IMR-90 (cell line): ENCODE measurements around the gene MFRP. TPM values are rescaled to one million over a fixed set of nuclear protein-coding genes. Genes with fewer than 3 reads are reported as not detected.

Experiments used
- ATAC-seq: fragments of 200-7000 bp; cut with Tn5 transposase; 2 replicates; pipeline ENCODE4 v1.9.1; 2020; ENCODE audit warnings: low read depth, mild to moderate bottlenecking, moderate library complexity
- BruUV-seq: library from RNA; stranded (reverse); fragments of 400-500 nt; replicated peaks from 2 replicates; lab custom pipeline; 2021; lab: Mats Ljungman, UMichigan
- CTCF ChIA-PET: fragments of 300-600 bp; formaldehyde crosslinking; extraction: SDS; loops from one replicate; lab custom pipeline; 2021; ENCODE audit warnings: antibody characterized with exemption; lab: Yijun Ruan, JAX
- POLR2A ChIA-PET: fragments of 300-600 bp; sonication (Branson Sonifier 250); formaldehyde crosslinking; loops from one replicate; lab custom pipeline; 2022; ENCODE audit warnings: antibody characterized with exemption; ENCODE audit not compliant: unreplicated experiment; lab: Charles Lee
- DNase-seq: peaks from one replicate; pipeline ENCODE4 v3.0.0; 2013
- H2AFZ ChIP-seq: replicated peaks from 2 replicates; pipeline ENCODE3; 2013; ENCODE audit warnings: low read length, mild to moderate bottlenecking; ENCODE audit not compliant: poor library complexity
- H2AK5ac ChIP-seq: 2 replicates; pipeline ENCODE4 v1.6.1; 2013; ENCODE audit warnings: low read depth, low read length, inconsistent platforms
- H2AK9ac ChIP-seq: replicated peaks from 2 replicates; pipeline ENCODE3; 2013; ENCODE audit warnings: mild to moderate bottlenecking, low read depth, low read length, moderate library complexity; ENCODE audit not compliant: poor library complexity
- H2BK120ac ChIP-seq: 2 replicates; pipeline ENCODE4 v1.6.1; 2013; ENCODE audit warnings: low read depth, low read length, inconsistent platforms
- H2BK15ac ChIP-seq: 3 replicates; pipeline ENCODE4 v1.6.1; 2013; ENCODE audit warnings: low read depth, low read length, inconsistent platforms
- H2BK20ac ChIP-seq: 2 replicates; pipeline ENCODE4 v1.6.1; 2013; ENCODE audit warnings: low read depth, mild to moderate bottlenecking, inconsistent platforms, low read length, moderate library complexity
- H2BK5ac ChIP-seq: 2 replicates; pipeline ENCODE4 v1.6.1; 2013; ENCODE audit warnings: mild to moderate bottlenecking, low read depth, low read length, inconsistent platforms; ENCODE audit not compliant: poor library complexity, severe bottlenecking
- H3K14ac ChIP-seq: replicated peaks from 2 replicates; pipeline ENCODE4 v1.6.1; 2013; ENCODE audit warnings: low read depth, low read length, inconsistent platforms
- H3K18ac ChIP-seq: 2 replicates; pipeline ENCODE4 v1.6.1; 2013; ENCODE audit warnings: low read depth, low read length, control low read depth
- H3K23ac ChIP-seq: 2 replicates; pipeline ENCODE4 v1.6.1; 2013; ENCODE audit warnings: low read depth, low read length, inconsistent platforms
- H3K27ac ChIP-seq: 2 replicates; pipeline ENCODE4 v1.5.1; 2013; ENCODE audit warnings: mild to moderate bottlenecking, control low read depth, low read length; ENCODE audit not compliant: insufficient read depth
- H3K27me3 ChIP-seq: 2 replicates; pipeline ENCODE4 v1.6.1; 2013; ENCODE audit warnings: low read length; ENCODE audit not compliant: control insufficient read depth, insufficient read depth
- H3K36me3 ChIP-seq: 2 replicates; pipeline ENCODE4 v1.6.1; 2013; ENCODE audit warnings: low read length, mixed read lengths; ENCODE audit not compliant: control insufficient read depth, insufficient read depth
- H3K4ac ChIP-seq: 2 replicates; pipeline ENCODE4 v1.6.1; 2013; ENCODE audit warnings: low read depth, low read length, inconsistent platforms
- H3K4me1 ChIP-seq: 2 replicates; pipeline ENCODE4 v1.6.1; 2013; ENCODE audit warnings: low read length, mixed read lengths; ENCODE audit not compliant: control insufficient read depth, insufficient read depth
- H3K4me2 ChIP-seq: 2 replicates; pipeline ENCODE4 v1.6.1; 2013; ENCODE audit warnings: low read depth, mild to moderate bottlenecking, control low read depth, low read length, moderate library complexity
- H3K4me3 ChIP-seq: 2 replicates; pipeline ENCODE4 v1.5.1; 2013; ENCODE audit warnings: low read depth, mild to moderate bottlenecking, control low read depth, low read length, moderate library complexity; ENCODE audit not compliant: insufficient read depth
- H3K56ac ChIP-seq: 2 replicates; pipeline ENCODE4 v1.6.1; 2013; ENCODE audit warnings: low read length, inconsistent platforms; ENCODE audit not compliant: insufficient read depth; ENCODE audit errors: extremely low read depth
- H3K79me1 ChIP-seq, 2 experiments: 2 replicates each; pipeline ENCODE4 v1.6.1; 2013; ENCODE audit warnings: low read length in 2 of 2, inconsistent platforms in 1 of 2, low read depth in 1 of 2
- H3K9ac ChIP-seq: 2 replicates; pipeline ENCODE4 v1.6.1; 2013; ENCODE audit warnings: low read depth, low read length, control low read depth
- H3K9me1 ChIP-seq: 2 replicates; pipeline ENCODE4 v1.6.1; 2013; ENCODE audit warnings: low read length, inconsistent platforms; ENCODE audit not compliant: insufficient read depth
- H3K9me3 ChIP-seq: 2 replicates; pipeline ENCODE4 v1.6.1; 2013; ENCODE audit warnings: low read length; ENCODE audit not compliant: control insufficient read depth, insufficient read depth
- H4K20me1 ChIP-seq: 2 replicates; pipeline ENCODE4 v1.6.1; 2013; ENCODE audit warnings: low read length, inconsistent platforms; ENCODE audit not compliant: insufficient read depth
- H4K5ac ChIP-seq: 2 replicates; pipeline ENCODE4 v1.6.1; 2013; ENCODE audit warnings: mild to moderate bottlenecking, low read depth, low read length, control low read depth
- H4K8ac ChIP-seq, 2 experiments: 2 replicates each; pipeline ENCODE4 v1.6.1; 2013; ENCODE audit warnings: low read depth in 2 of 2, low read length in 2 of 2, control low read depth in 1 of 2, inconsistent platforms in 1 of 2
- H4K91ac ChIP-seq: 2 replicates; pipeline ENCODE4 v1.6.1; 2013; ENCODE audit warnings: low read depth, low read length, inconsistent platforms; ENCODE audit not compliant: insufficient read depth
- CEBPB ChIP-seq: IDR thresholded peaks from 2 replicates; pipeline ENCODE4 v1.6.1; 2012; ENCODE audit warnings: low read depth, low read length, improper control_type of control experiment
- MAFK ChIP-seq: IDR thresholded peaks from 2 replicates; pipeline ENCODE4 v1.6.1; 2012; ENCODE audit warnings: low read depth, low read length, improper control_type of control experiment
- MAZ ChIP-seq: IDR thresholded peaks from 2 replicates; pipeline ENCODE4 v1.6.1; 2012; ENCODE audit warnings: low read depth, mild to moderate bottlenecking, low read length, improper control_type of control experiment, moderate library complexity, borderline replicate concordance
- NFE2L2 ChIP-seq: fragments of 150-350 bp; IDR thresholded peaks from 2 replicates; pipeline ENCODE4 v1.6.1; 2016; ENCODE audit warnings: low read depth, mild to moderate bottlenecking, low read length
- POLR2A ChIP-seq: IDR thresholded peaks from 2 replicates; pipeline ENCODE4 v1.6.1; 2012; ENCODE audit warnings: mild to moderate bottlenecking, low read depth, low read length
- RCOR1 ChIP-seq: IDR thresholded peaks from 2 replicates; pipeline ENCODE4 v1.6.1; 2012; ENCODE audit warnings: mild to moderate bottlenecking, low read length, improper control_type of control experiment; ENCODE audit not compliant: insufficient replicate concordance
- WGBS, 2 experiments: methylation state at CpG; one replicate each; pipeline versions ENCODE4 v1.1.5 to v1.1.7; 2013; ENCODE audit warnings: missing lambda C conversion rate in 2 of 2; ENCODE audit not compliant: insufficient read length in 1 of 2; ENCODE audit errors: extremely low coverage in 2 of 2; 5-methylcytosine and 5-hydroxymethylcytosine counted together
- dilution Hi-C: fragments of 300-500 bp; cut with HindIII; formaldehyde crosslinking; loops from one replicate; pipeline ENCODE4 v1.14.3; 2018; ENCODE audit warnings: low sequenced_read_pairs; ENCODE audit not compliant: unreplicated experiment
- in situ Hi-C: fragments of 300-500 bp; cut with MboI; formaldehyde crosslinking; loops from 3 replicates; pipeline ENCODE4 v1.14.3; 2019; ENCODE audit warnings: low sequenced_read_pairs, inconsistent platforms, mixed read lengths
- intact Hi-C: fragments of 100-400 bp; cut with micrococcal nuclease; formaldehyde crosslinking; loops from 2 replicates; pipeline ENCODE4 v1.10.0; 2022
- microRNA-seq, 2 experiments: library from miRNA; stranded (forward) in 1 of 2; unstranded in 1 of 2; fragments of 10-50 nt in 1 of 2; fragments of <30 nt in 1 of 2; gene quantifications in 1 of 2; microRNA quantifications in 1 of 2; one replicate each; pipeline versions ENCODE3 to v1.1.0; 2013 to 2020; ENCODE audit not compliant: insufficient read depth in 1 of 2, insufficient read length in 1 of 2, unreplicated experiment in 1 of 2
- polyA plus RNA-seq, 3 experiments: library from polyadenylated mRNA; depleted of rRNA; stranded (reverse); fragments of >200 nt; gene quantifications; 2 replicates each; pipeline ENCODE4 v1.2.3, GENCODE V29; 2012; ENCODE audit warnings: low replicate concordance in 1 of 3
- small RNA-seq, 5 experiments: library from RNA; depleted of rRNA; stranded (forward); fragments of <200 nt; gene quantifications; one replicate each; pipeline ENCODE3, GENCODE V24; 2012
- total RNA-seq: library from RNA; depleted of rRNA; stranded (reverse); fragments of >200 nt; gene quantifications from 2 replicates; pipeline ENCODE4 v1.2.3, GENCODE V29; 2012; rRNA removed
- TF ChIP-seq, protein P1 (sequence below): fragments of 150-350 bp; IDR thresholded peaks from 2 replicates; pipeline ENCODE4 v1.6.1; 2016; ENCODE audit warnings: low read depth, mild to moderate bottlenecking, low read length, moderate library complexity, borderline replicate concordance
- TF ChIP-seq, protein P2 (sequence below): fragments of 150-350 bp; IDR thresholded peaks from 2 replicates; pipeline ENCODE4 v1.6.1; 2017; ENCODE audit warnings: mild to moderate bottlenecking, antibody characterized with exemption, low read length, low read depth

MFRP gene
- total and polyA plus RNA-seq, 2 of the 4 experiments (the other 2 are of a cell fraction): not detected

DNA sequence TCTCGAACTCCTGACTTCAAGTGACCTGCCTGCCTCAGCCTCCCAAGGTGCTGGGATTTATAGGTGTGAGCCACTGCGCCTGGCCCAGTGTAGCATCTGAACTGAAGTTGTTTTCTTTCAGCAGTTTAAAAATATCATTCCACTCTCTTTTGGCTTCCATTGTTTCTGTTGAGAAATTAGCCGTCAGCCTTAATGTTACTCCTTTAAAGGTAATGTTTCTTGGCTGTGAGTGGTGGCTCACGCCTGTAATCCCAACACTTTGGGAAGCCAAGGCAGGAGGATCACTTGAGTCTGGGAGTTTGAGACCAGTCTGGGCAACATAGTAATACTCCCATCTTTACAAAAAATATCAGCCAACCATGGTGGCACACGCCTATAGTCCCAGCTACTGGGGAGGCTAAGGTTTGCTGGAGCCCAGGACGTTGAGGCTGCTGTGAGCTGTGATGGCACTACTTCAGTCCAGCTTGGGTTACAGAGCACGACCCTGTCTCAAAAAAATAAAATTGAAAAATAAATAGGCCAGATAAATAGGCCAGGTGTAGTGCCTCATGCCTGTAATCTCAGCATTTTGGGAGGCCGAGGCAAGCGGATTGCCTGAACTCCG lies 55.5 kb downstream of the MFRP start:
- H3K4me1 ChIP-seq: no peaks in the 10 kb centered on the region
- in situ Hi-C loops: no loop called here
- no TSS peak for BruUV-seq

More for the DNA sequence above, 55.5 kb downstream of the MFRP start:
- peaks cover 9% of the 10 kb centered on the region for H3K9me3 ChIP-seq
- no peak for DNase-seq
- no peak overlapping the region for H3K9ac ChIP-seq
- H2BK15ac ChIP-seq: no peak overlapping the region
- dilution Hi-C loops (no loop called here), intact Hi-C loops (no loop called here)
- no peak overlapping the region for H3K14ac ChIP-seq
- H3K56ac ChIP-seq: no peak overlapping the region
- no peak overlapping the region for H3K4me2 ChIP-seq
- CTCF ChIA-PET: interaction anchor here (0.6 kb wide), 1 partner anchor 131 kb away, joined by 3 read pairs; no protein-coding TSS in a partner anchor
- H2AFZ ChIP-seq: no peak overlapping the region
- H2BK20ac ChIP-seq: no peak overlapping the region
- H4K20me1 ChIP-seq: no peaks in the 10 kb centered on the region
- no peak overlapping the region for H3K4me3 ChIP-seq
- H4K8ac ChIP-seq: no peak overlapping the region
- TF ChIP-seq POLR2A (no peak), RCOR1 (no peak), NFE2L2 (no peak), CEBPB (no peak), MAFK (no peak), MAZ (no peak)
- TF ChIP-seq, protein P1, sequence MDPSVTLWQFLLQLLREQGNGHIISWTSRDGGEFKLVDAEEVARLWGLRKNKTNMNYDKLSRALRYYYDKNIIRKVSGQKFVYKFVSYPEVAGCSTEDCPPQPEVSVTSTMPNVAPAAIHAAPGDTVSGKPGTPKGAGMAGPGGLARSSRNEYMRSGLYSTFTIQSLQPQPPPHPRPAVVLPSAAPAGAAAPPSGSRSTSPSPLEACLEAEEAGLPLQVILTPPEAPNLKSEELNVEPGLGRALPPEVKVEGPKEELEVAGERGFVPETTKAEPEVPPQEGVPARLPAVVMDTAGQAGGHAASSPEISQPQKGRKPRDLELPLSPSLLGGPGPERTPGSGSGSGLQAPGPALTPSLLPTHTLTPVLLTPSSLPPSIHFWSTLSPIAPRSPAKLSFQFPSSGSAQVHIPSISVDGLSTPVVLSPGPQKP: no peak
- TF ChIP-seq, protein P2, sequence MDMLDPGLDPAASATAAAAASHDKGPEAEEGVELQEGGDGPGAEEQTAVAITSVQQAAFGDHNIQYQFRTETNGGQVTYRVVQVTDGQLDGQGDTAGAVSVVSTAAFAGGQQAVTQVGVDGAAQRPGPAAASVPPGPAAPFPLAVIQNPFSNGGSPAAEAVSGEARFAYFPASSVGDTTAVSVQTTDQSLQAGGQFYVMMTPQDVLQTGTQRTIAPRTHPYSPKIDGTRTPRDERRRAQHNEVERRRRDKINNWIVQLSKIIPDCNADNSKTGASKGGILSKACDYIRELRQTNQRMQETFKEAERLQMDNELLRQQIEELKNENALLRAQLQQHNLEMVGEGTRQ: no peak
- no peak overlapping the region for H2AK9ac ChIP-seq
- no peak overlapping the region for H3K23ac ChIP-seq
- no peak overlapping the region for H4K91ac ChIP-seq
- no peak overlapping the region for H2BK120ac ChIP-seq
- no peak overlapping the region for H2BK5ac ChIP-seq
- H3K18ac ChIP-seq: no peak overlapping the region
- H3K79me1 ChIP-seq: peaks cover 22 to 23% of the 10 kb centered on the region in 2 experiments; a peak in 3 of 4 replicates
- no peak overlapping the region for H3K4ac ChIP-seq
- H2AK5ac ChIP-seq: no peak overlapping the region
- 88% methylated on average over 5 of the region's 10 CpGs; no CpG with 5 or more reads in 1 of the 2 experiments for WGBS, 2 experiments
- POLR2A ChIA-PET: no interaction called here
- no peaks in the 10 kb centered on the region for H3K27me3 ChIP-seq
- no peak overlapping the region for H3K27ac ChIP-seq
- ATAC-seq: no peak
- no peak overlapping the region for H4K5ac ChIP-seq
- H3K36me3 ChIP-seq: peaks cover 35% of the 10 kb centered on the region
- no peaks in the 10 kb centered on the region for H3K9me1 ChIP-seq

Small RNA genes lying within 50 kb of the gene (microRNA-seq; reads per million reads assigned to microRNA genes)
- gene MIR6756 (ENCODE audit: unreplicated experiment) (not detected), gene RF01225 (ENCODE audit: insufficient read depth, insufficient read length) (not detected), gene RNU6-262P (ENCODE audit: insufficient read depth, insufficient read length) (not detected)

Small RNA genes lying within 50 kb of the gene (small RNA-seq; reads per million reads assigned to genes)
- gene RF01225: 0 reads per million in 5 experiments
- 0 to 0.08 (median 0) reads per million in 5 experiments for gene RNU6-262P

Other genes starting within 250 kb of the MFRP start
- 13.6 and 15.2 TPM in 2 replicates for gene DPAGT1, start 244.9 kb downstream of the MFRP start, total RNA-seq
- 51.2 and 53.4 TPM in 2 replicates for gene DPAGT1, start 244.9 kb downstream of the MFRP start, polyA plus RNA-seq (2012; rRNA removed)
- 2.2 TPM in 2 replicates for gene C2CD2L, start 239.4 kb downstream of the MFRP start, total RNA-seq
- 8.7 and 9.5 TPM in 2 replicates for gene C2CD2L, start 239.4 kb downstream of the MFRP start, polyA plus RNA-seq (2012; rRNA removed)
- 8.1 and 9.1 TPM in 2 replicates for gene HINFP, start 225.1 kb downstream of the MFRP start, total RNA-seq
- 12.8 and 15.3 TPM in 2 replicates for gene HINFP, start 225.1 kb downstream of the MFRP start, polyA plus RNA-seq (2012; rRNA removed)
- gene ABCG4, start 197.7 kb downstream of the MFRP start, total RNA-seq: under 0.01 TPM in 2 replicates
- gene ABCG4, start 197.7 kb downstream of the MFRP start, polyA plus RNA-seq (2012; rRNA removed): 0.20 and 0.26 TPM in 2 replicates
- gene NLRX1, start 178.0 kb downstream of the MFRP start, total RNA-seq: 3.0 and 3.3 TPM in 2 replicates
- gene NLRX1, start 178.0 kb downstream of the MFRP start, polyA plus RNA-seq (2012; rRNA removed): 4.9 and 5.5 TPM in 2 replicates
- not detected in 2 replicates for gene NHERF4, start 161.2 kb downstream of the MFRP start, total RNA-seq
- gene NHERF4, start 161.2 kb downstream of the MFRP start, polyA plus RNA-seq (2012; rRNA removed): not detected in 2 replicates
- 6.1 and 7.2 TPM in 2 replicates for gene CBL, start 140.4 kb downstream of the MFRP start, total RNA-seq
- 11.8 TPM in 2 replicates for gene CBL, start 140.4 kb downstream of the MFRP start, polyA plus RNA-seq (2012; rRNA removed)
- gene MCAM, start 29.6 kb downstream of the MFRP start, total RNA-seq: 131 and 165 TPM in 2 replicates
- 79.4 and 95.1 TPM in 2 replicates for gene MCAM, start 29.6 kb downstream of the MFRP start, polyA plus RNA-seq (2012; rRNA removed)
- gene RNF26, start 12.2 kb downstream of the MFRP start, total RNA-seq: 3.4 and 3.6 TPM in 2 replicates
- gene RNF26, start 12.2 kb downstream of the MFRP start, polyA plus RNA-seq (2012; rRNA removed): 36.7 and 38.1 TPM in 2 replicates
- gene C1QTNF5, start 5.8 kb downstream of the MFRP start, total RNA-seq: 1.9 and 2.0 TPM in 2 replicates
- gene C1QTNF5, start 5.8 kb downstream of the MFRP start, polyA plus RNA-seq (2012; rRNA removed): 5.4 and 5.8 TPM in 2 replicates
- under 0.01 and 0.18 TPM in 2 replicates for gene USP2, start 35.0 kb upstream of the MFRP start, total RNA-seq
- gene USP2, start 35.0 kb upstream of the MFRP start, polyA plus RNA-seq (2012; rRNA removed): 0.63 and 0.79 TPM in 2 replicates
- 703 and 816 TPM in 2 replicates for gene THY1, start 76.5 kb upstream of the MFRP start, total RNA-seq
- 1,657 and 2,603 TPM in 2 replicates for gene THY1, start 76.5 kb upstream of the MFRP start, polyA plus RNA-seq (2012; rRNA removed)